HFF-Myc (cell line): ENCODE measurements around the gene OAT.
"Not testable (repeated sequence)": the region's sequence is repeated elsewhere in the genome, so short reads cannot be mapped to it uniquely, and the experiment has no call there.

ENCODE experiments used
- DNase-seq: peaks from one replicate; pipeline ENCODE4 v3.0.0-alpha.2; 2011; ENCODE audit warnings: low read depth; ENCODE audit errors: extremely low read depth
- H3K4me3 ChIP-seq: replicated peaks from 2 replicates; pipeline ENCODE4 v1.5.1; 2011; ENCODE audit warnings: low read depth, mild to moderate bottlenecking, control low read depth, low read length
- CTCF ChIP-seq: IDR thresholded peaks from 2 replicates; pipeline ENCODE4 v1.5.1; 2012; ENCODE audit warnings: mild to moderate bottlenecking, low read depth, low read length, control low read depth; ENCODE audit errors: missing control alignments

The OAT gene

GRCh38 chr10:124370426-124370825, 48.3 kb downstream of the OAT start:
- no peak for TF ChIP-seq CTCF
- no peak for DNase-seq
- no peak overlapping the region for H3K4me3 ChIP-seq

GRCh38 chr10:124369986-124370385, 48.7 kb downstream of the OAT start:
- H3K4me3 ChIP-seq: no peak overlapping the region
- TF ChIP-seq CTCF: no peak
- DNase-seq: no peak

- not testable (repeated sequence) for H3K4me3 ChIP-seq, DNase-seq
Measured at GRCh38 chr10:124369533-124369932, 49.2 kb downstream of the OAT start.

GRCh38 chr10:124369066-124369465, 49.7 kb downstream of the OAT start:
- DNase-seq: no peak
- no peak overlapping the region for H3K4me3 ChIP-seq
- no peak for TF ChIP-seq CTCF

GRCh38 chr10:124367936-124368335, 50.8 kb downstream of the OAT start:
- H3K4me3 ChIP-seq: no peak overlapping the region
- TF ChIP-seq CTCF: no peak
- no peak for DNase-seq

- no peak for DNase-seq
- no peak overlapping the region for H3K4me3 ChIP-seq
- TF ChIP-seq CTCF: no peak
Measured at GRCh38 chr10:124367414-124367813, 51.3 kb downstream of the OAT start.

GRCh38 chr10:124366825-124367224, 51.9 kb downstream of the OAT start:
- no peak for DNase-seq
- H3K4me3 ChIP-seq: no peak overlapping the region
- TF ChIP-seq CTCF: no peak
